IMR-90 (cell line): ENCODE measurements around the gene ADCY2. TPM values are rescaled to one million over a fixed set of nuclear protein-coding genes. Genes with fewer than 3 reads are reported as not detected.

ENCODE experiments used
- ATAC-seq: fragments of 200-7000 bp; cut with Tn5 transposase; 2 replicates; pipeline ENCODE4 v1.9.1; 2020; ENCODE audit warnings: low read depth, mild to moderate bottlenecking, moderate library complexity
- BruUV-seq: library from RNA; stranded (reverse); fragments of 400-500 nt; replicated peaks from 2 replicates; lab custom pipeline; 2021; lab: Mats Ljungman, UMichigan
- CTCF ChIA-PET: fragments of 300-600 bp; formaldehyde crosslinking; extraction: SDS; loops from one replicate; lab custom pipeline; 2021; ENCODE audit warnings: antibody characterized with exemption; lab: Yijun Ruan, JAX
- POLR2A ChIA-PET: fragments of 300-600 bp; sonication (Branson Sonifier 250); formaldehyde crosslinking; loops from one replicate; lab custom pipeline; 2022; ENCODE audit warnings: antibody characterized with exemption; ENCODE audit not compliant: unreplicated experiment; lab: Charles Lee
- DNase-seq: peaks from one replicate; pipeline ENCODE4 v3.0.0; 2013
- H2AFZ ChIP-seq: replicated peaks from 2 replicates; pipeline ENCODE3; 2013; ENCODE audit warnings: low read length, mild to moderate bottlenecking; ENCODE audit not compliant: poor library complexity
- H2AK5ac ChIP-seq: 2 replicates; pipeline ENCODE4 v1.6.1; 2013; ENCODE audit warnings: low read depth, low read length, inconsistent platforms
- H2AK9ac ChIP-seq: replicated peaks from 2 replicates; pipeline ENCODE3; 2013; ENCODE audit warnings: mild to moderate bottlenecking, low read depth, low read length, moderate library complexity; ENCODE audit not compliant: poor library complexity
- H2BK120ac ChIP-seq: 2 replicates; pipeline ENCODE4 v1.6.1; 2013; ENCODE audit warnings: low read depth, low read length, inconsistent platforms
- H2BK15ac ChIP-seq: 3 replicates; pipeline ENCODE4 v1.6.1; 2013; ENCODE audit warnings: low read depth, low read length, inconsistent platforms
- H2BK20ac ChIP-seq: 2 replicates; pipeline ENCODE4 v1.6.1; 2013; ENCODE audit warnings: low read depth, mild to moderate bottlenecking, inconsistent platforms, low read length, moderate library complexity
- H2BK5ac ChIP-seq: 2 replicates; pipeline ENCODE4 v1.6.1; 2013; ENCODE audit warnings: mild to moderate bottlenecking, low read depth, low read length, inconsistent platforms; ENCODE audit not compliant: poor library complexity, severe bottlenecking
- H3K14ac ChIP-seq: replicated peaks from 2 replicates; pipeline ENCODE4 v1.6.1; 2013; ENCODE audit warnings: low read depth, low read length, inconsistent platforms
- H3K18ac ChIP-seq: 2 replicates; pipeline ENCODE4 v1.6.1; 2013; ENCODE audit warnings: low read depth, low read length, control low read depth
- H3K23ac ChIP-seq: 2 replicates; pipeline ENCODE4 v1.6.1; 2013; ENCODE audit warnings: low read depth, low read length, inconsistent platforms
- H3K27ac ChIP-seq: 2 replicates; pipeline ENCODE4 v1.5.1; 2013; ENCODE audit warnings: mild to moderate bottlenecking, control low read depth, low read length; ENCODE audit not compliant: insufficient read depth
- H3K27me3 ChIP-seq: 2 replicates; pipeline ENCODE4 v1.6.1; 2013; ENCODE audit warnings: low read length; ENCODE audit not compliant: control insufficient read depth, insufficient read depth
- H3K36me3 ChIP-seq: 2 replicates; pipeline ENCODE4 v1.6.1; 2013; ENCODE audit warnings: low read length, mixed read lengths; ENCODE audit not compliant: control insufficient read depth, insufficient read depth
- H3K4ac ChIP-seq: 2 replicates; pipeline ENCODE4 v1.6.1; 2013; ENCODE audit warnings: low read depth, low read length, inconsistent platforms
- H3K4me1 ChIP-seq: 2 replicates; pipeline ENCODE4 v1.6.1; 2013; ENCODE audit warnings: low read length, mixed read lengths; ENCODE audit not compliant: control insufficient read depth, insufficient read depth
- H3K4me2 ChIP-seq: 2 replicates; pipeline ENCODE4 v1.6.1; 2013; ENCODE audit warnings: low read depth, mild to moderate bottlenecking, control low read depth, low read length, moderate library complexity
- H3K4me3 ChIP-seq: 2 replicates; pipeline ENCODE4 v1.5.1; 2013; ENCODE audit warnings: low read depth, mild to moderate bottlenecking, control low read depth, low read length, moderate library complexity; ENCODE audit not compliant: insufficient read depth
- H3K56ac ChIP-seq: 2 replicates; pipeline ENCODE4 v1.6.1; 2013; ENCODE audit warnings: low read length, inconsistent platforms; ENCODE audit not compliant: insufficient read depth; ENCODE audit errors: extremely low read depth
- H3K79me1 ChIP-seq, 2 experiments: 2 replicates each; pipeline ENCODE4 v1.6.1; 2013; ENCODE audit warnings: low read length in 2 of 2, inconsistent platforms in 1 of 2, low read depth in 1 of 2
- H3K9ac ChIP-seq: 2 replicates; pipeline ENCODE4 v1.6.1; 2013; ENCODE audit warnings: low read depth, low read length, control low read depth
- H3K9me1 ChIP-seq: 2 replicates; pipeline ENCODE4 v1.6.1; 2013; ENCODE audit warnings: low read length, inconsistent platforms; ENCODE audit not compliant: insufficient read depth
- H3K9me3 ChIP-seq: 2 replicates; pipeline ENCODE4 v1.6.1; 2013; ENCODE audit warnings: low read length; ENCODE audit not compliant: control insufficient read depth, insufficient read depth
- H4K20me1 ChIP-seq: 2 replicates; pipeline ENCODE4 v1.6.1; 2013; ENCODE audit warnings: low read length, inconsistent platforms; ENCODE audit not compliant: insufficient read depth
- H4K5ac ChIP-seq: 2 replicates; pipeline ENCODE4 v1.6.1; 2013; ENCODE audit warnings: mild to moderate bottlenecking, low read depth, low read length, control low read depth
- H4K8ac ChIP-seq, 2 experiments: 2 replicates each; pipeline ENCODE4 v1.6.1; 2013; ENCODE audit warnings: low read depth in 2 of 2, low read length in 2 of 2, control low read depth in 1 of 2, inconsistent platforms in 1 of 2
- H4K91ac ChIP-seq: 2 replicates; pipeline ENCODE4 v1.6.1; 2013; ENCODE audit warnings: low read depth, low read length, inconsistent platforms; ENCODE audit not compliant: insufficient read depth
- FOS ChIP-seq: fragments of 150-350 bp; IDR thresholded peaks from 2 replicates; pipeline ENCODE4 v1.6.1; 2016; ENCODE audit warnings: low read depth, low read length
- MAFK ChIP-seq: IDR thresholded peaks from 2 replicates; pipeline ENCODE4 v1.6.1; 2012; ENCODE audit warnings: low read depth, low read length, improper control_type of control experiment
- MAZ ChIP-seq: IDR thresholded peaks from 2 replicates; pipeline ENCODE4 v1.6.1; 2012; ENCODE audit warnings: low read depth, mild to moderate bottlenecking, low read length, improper control_type of control experiment, moderate library complexity, borderline replicate concordance
- MXI1 ChIP-seq: IDR thresholded peaks from 2 replicates; pipeline ENCODE4 v1.6.1; 2012; ENCODE audit warnings: low read depth, mild to moderate bottlenecking, low read length, moderate library complexity, borderline replicate concordance
- RCOR1 ChIP-seq: IDR thresholded peaks from 2 replicates; pipeline ENCODE4 v1.6.1; 2012; ENCODE audit warnings: mild to moderate bottlenecking, low read length, improper control_type of control experiment; ENCODE audit not compliant: insufficient replicate concordance
- WGBS, 2 experiments: methylation state at CpG; one replicate each; pipeline versions ENCODE4 v1.1.5 to v1.1.7; 2013; ENCODE audit warnings: missing lambda C conversion rate in 2 of 2; ENCODE audit not compliant: insufficient read length in 1 of 2; ENCODE audit errors: extremely low coverage in 2 of 2; 5-methylcytosine and 5-hydroxymethylcytosine counted together
- dilution Hi-C: fragments of 300-500 bp; cut with HindIII; formaldehyde crosslinking; loops from one replicate; pipeline ENCODE4 v1.14.3; 2018; ENCODE audit warnings: low sequenced_read_pairs; ENCODE audit not compliant: unreplicated experiment
- in situ Hi-C: fragments of 300-500 bp; cut with MboI; formaldehyde crosslinking; loops from 3 replicates; pipeline ENCODE4 v1.14.3; 2019; ENCODE audit warnings: low sequenced_read_pairs, inconsistent platforms, mixed read lengths
- intact Hi-C: fragments of 100-400 bp; cut with micrococcal nuclease; formaldehyde crosslinking; loops from 2 replicates; pipeline ENCODE4 v1.10.0; 2022
- polyA plus RNA-seq, 3 experiments: library from polyadenylated mRNA; depleted of rRNA; stranded (reverse); fragments of >200 nt; gene quantifications; 2 replicates each; pipeline ENCODE4 v1.2.3, GENCODE V29; 2012; ENCODE audit warnings: low replicate concordance in 1 of 3
- total RNA-seq: library from RNA; depleted of rRNA; stranded (reverse); fragments of >200 nt; gene quantifications from 2 replicates; pipeline ENCODE4 v1.2.3, GENCODE V29; 2012

Gene ADCY2
- total and polyA plus RNA-seq, 2 of the 4 experiments (the other 2 are of a cell fraction): not detected

- dilution Hi-C loops: no loop called here
- intact Hi-C loops: no loop called here
- Histone ChIP-seq H3K79me1 (no peaks in the 10 kb centered on the region), H3K27ac (no peak overlapping the region), H3K36me3 (no peaks in the 10 kb centered on the region), H3K4me3 (no peak overlapping the region), H2AK9ac (no peak overlapping the region), H2BK15ac (no peak overlapping the region), H3K14ac (no peak overlapping the region), H3K27me3 (no peaks in the 10 kb centered on the region), H4K8ac (no peak overlapping the region), H3K4me1 (no peaks in the 10 kb centered on the region), H2BK20ac (no peak overlapping the region), H2AFZ (no peak overlapping the region), H4K20me1 (no peaks in the 10 kb centered on the region), H3K4me2 (no peak overlapping the region), H3K9ac (no peak overlapping the region), H2AK5ac (no peak overlapping the region), H3K9me3 (peaks cover 8% of the 10 kb centered on the region), H3K56ac (no peak overlapping the region), H3K18ac (no peak overlapping the region), H3K23ac (no peak overlapping the region), H3K4ac (no peak overlapping the region), H2BK120ac (no peak overlapping the region), H4K91ac (no peak overlapping the region), H3K9me1 (no peaks in the 10 kb centered on the region), H4K5ac (no peak overlapping the region), H2BK5ac (no peak overlapping the region)
- ChIA-PET POLR2A (no interaction called here), CTCF (no interaction called here)
- WGBS, 2 experiments: 25% methylated on average over 1 of the region's 6 CpGs; no CpG with 5 or more reads in 1 of the 2 experiments
- no peak for TF ChIP-seq FOS
- TF ChIP-seq MXI1: no peak
- no peak for TF ChIP-seq MAZ
- no peak for TF ChIP-seq RCOR1
- TF ChIP-seq MAFK: no peak
- in situ Hi-C loops: no loop called here
- no peak for DNase-seq
- no peak for ATAC-seq
- BruUV-seq: no TSS peak
Measured at GRCh38 chr5:7662289-7662688, 266.4 kb downstream of the ADCY2 start.
